Renal cortical epithelial cell (primary cell): ENCODE data around the gene KRT7. TPM values are rescaled to one million over a fixed set of nuclear protein-coding genes. Genes with fewer than 3 reads are reported as not detected.
A peak's percentile ranks its signal among the peaks of the same experiment; 100 is the strongest.
"Not testable (repeated sequence)": the region's sequence is repeated elsewhere in the genome, so short reads cannot be mapped to it uniquely, and the experiment has no call there.

Experiments
- DNase-seq: peaks from one replicate; pipeline ENCODE4 v3.0.0-alpha.2; 2011; ENCODE audit warnings: low read depth
- total RNA-seq: library from RNA; depleted of rRNA; stranded (reverse); fragments of >200 nt; gene quantifications from 2 replicates; pipeline ENCODE4 v1.2.3, GENCODE V29; 2014

Gene KRT7
- total RNA-seq, 1 donor from 2014 or later, result 124 TPM

DNA sequence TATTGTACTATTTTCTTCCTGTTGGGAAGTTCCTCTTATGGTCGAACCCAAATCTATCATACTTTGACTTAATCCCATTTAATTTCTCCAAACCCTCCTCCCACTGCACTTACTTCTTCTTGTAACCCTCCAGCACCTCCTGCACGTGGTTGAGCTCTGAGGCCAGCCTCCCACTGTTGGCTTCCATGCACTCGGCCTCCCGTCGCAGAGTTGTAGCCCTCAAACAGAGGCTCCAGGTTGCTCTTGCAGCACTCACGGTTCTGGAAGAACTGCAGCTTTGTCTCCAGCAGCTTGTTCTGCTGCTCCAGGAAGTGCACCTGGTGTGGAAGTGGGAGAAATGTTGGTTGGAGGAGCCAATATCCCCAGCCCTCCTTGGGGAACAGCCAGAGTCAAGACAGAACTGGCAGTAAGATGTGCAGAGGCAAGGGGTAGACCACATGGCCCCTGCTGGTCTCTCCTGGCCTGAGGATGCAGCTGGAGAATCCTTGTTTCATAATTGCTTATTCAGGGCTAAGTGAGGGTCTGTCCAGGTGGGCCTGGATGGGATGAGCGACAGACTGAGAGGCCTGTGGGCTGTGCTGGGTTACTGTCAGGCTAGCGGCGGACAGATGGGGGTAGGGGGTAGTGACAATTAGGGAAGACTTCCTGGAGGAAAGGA is 23.0 kb downstream of the KRT7 start:
- DNase-seq, result no peak

DNA sequence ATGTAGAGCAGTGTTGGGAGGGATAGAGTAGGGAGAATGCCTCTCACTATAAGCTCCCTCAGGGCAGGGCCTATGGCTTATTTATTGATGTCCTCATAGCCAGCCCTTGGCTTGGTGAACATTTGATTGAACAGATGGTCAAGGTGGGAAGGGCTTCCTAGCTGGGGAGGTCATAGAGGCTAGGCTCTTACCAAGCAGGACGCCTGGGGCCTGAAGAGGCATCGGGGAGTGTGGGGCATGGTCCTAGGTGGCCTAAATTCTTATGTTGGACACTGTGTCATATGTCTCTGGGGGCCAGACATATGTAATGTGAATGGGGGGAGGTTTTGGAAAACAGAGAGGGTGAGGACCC is 23.5 kb downstream of the KRT7 start:
- no peak for DNase-seq

DNA sequence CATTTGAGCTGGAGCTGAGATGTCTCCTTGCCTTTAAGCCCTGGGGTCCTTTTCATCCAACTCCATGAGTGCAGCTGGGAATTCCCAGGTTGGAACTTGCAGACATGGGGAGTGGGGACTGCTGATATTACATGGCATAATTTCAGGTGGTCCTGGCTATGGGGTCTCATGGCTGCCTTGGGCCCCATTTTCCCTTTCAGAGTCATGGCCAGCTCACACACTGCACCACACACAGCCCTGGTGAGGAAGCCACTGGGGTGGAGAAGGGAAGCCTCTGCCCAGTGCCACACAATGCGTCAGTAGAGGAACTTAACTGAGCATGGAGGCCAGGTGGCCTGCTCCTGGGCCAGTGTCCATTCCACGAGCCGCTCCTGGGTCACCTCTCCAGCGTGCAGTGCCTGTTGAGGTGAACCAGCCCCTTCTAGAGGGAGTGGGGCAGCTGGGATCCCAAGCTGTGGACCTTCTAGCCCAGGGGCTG is 24.1 kb downstream of the KRT7 start:
- DNase-seq, result no peak

DNA sequence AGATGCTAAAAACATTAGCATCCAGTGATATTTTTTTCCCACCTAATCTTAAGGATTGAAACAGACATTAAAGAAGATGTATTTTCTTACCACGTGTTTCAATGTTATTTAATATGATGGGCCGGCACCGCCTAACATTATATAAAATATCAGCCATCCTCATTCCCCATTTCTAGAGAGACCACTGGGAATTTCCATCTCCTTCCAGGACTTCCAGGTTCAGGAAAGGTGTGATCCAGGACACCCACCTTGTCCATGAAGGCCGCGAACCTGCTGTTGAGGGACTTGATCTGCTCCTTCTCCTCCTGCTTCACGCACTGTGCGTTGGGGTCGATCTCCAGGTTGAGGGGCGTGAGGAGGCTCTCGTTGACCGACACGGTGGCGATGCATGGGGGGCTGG is 24.9 kb downstream of the KRT7 start:
- DNase-seq, result not testable (repeated sequence)

GRCh38 chr12:52258335-52258901 is 25.4 kb downstream of the KRT7 start:
- DNase-seq, result no peak

DNA sequence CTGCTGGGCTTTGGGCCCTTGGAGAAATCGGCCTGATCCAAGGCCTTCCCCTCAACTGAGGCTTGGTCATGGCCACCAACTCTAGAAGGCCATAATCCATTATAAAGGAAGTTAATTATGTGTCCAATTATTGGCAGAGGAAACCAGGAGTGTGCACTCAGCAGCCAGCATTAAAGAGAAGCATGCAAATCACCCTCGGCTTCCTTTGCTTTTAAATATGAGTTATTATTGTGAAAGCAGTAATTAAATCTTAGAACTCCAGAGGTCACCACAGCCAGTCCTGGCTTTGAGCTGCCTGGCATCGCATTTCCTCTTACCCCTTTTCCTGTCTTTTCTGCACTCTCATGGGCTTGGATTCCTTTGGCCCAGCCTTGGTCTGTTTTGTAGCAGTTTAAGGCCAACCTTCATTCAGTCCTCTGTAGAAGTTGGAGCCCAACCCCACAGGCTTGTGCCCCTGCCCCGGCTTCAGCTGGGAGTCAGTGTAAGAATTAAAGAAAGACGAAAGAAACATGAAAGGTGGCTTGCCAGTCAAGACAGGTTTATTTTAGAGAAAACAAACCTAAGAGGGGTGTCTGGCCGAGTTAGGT is 26.7 kb downstream of the KRT7 start:
- DNase-seq, result no peak

DNA sequence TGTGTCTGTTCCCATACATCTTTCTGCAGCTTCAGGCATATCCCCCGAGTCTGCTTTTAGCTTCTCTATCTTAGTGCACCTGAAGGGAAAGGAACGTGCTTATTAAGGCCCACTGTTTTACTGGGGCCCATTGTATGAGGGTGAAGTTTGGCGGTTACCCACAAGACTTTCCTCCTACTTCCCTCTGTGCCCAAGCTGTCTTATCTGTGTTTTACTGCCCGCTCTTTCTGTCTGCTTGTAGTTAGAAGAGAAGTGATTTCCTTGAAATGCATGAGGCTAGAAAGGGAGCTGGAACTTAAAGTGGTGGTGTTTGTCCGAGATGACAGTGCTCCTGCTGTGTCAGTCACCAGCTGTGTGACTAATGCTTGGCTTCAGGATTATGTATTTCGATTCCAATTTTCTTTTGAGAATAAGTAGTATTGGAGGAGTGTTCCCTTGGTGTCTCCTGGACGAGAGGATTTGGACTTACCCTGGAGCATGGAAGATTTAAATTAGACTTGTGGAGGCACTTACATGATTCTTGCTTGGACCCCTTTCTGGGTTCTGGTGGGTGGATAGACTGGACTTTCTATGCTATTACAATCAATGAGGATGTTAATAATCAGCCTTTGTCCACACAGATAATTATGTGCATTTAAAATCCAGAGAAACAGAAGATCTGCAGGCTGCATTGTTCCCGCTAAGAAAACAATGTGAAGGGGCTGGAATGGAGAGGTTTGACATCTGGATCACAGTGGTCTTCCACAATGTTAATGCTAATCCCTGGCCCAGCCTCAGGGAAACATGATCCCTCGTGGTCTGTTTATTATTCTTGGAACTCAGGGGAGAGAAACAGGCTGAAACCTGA is 27.5 kb downstream of the KRT7 start:
- DNase-seq, result peak; percentile 29

- DNase-seq, result no peak
Measured at GRCh38 chr12:52261208-52261484, 28.1 kb downstream of the KRT7 start.

DNA sequence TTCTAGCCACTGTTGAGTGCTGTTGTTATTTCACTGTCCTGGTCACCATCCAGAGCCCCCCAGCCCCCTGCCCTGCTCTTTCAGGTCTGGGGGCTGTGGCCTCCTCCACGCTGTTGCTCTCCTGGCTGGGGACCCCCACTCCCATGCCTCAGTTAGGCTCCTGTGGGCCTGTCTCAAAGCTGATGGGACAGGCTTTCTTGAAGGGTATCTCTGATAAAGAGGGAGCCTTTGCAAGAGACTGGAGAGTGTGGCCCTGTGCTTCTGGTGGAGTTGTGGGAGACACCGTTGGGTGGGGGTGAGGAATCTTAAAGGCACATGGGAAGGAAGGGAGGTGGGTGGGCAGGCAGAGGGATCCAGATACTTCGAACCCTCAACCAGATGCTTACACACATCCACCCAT is 29.2 kb downstream of the KRT7 start:
- DNase-seq, result no peak

DNA sequence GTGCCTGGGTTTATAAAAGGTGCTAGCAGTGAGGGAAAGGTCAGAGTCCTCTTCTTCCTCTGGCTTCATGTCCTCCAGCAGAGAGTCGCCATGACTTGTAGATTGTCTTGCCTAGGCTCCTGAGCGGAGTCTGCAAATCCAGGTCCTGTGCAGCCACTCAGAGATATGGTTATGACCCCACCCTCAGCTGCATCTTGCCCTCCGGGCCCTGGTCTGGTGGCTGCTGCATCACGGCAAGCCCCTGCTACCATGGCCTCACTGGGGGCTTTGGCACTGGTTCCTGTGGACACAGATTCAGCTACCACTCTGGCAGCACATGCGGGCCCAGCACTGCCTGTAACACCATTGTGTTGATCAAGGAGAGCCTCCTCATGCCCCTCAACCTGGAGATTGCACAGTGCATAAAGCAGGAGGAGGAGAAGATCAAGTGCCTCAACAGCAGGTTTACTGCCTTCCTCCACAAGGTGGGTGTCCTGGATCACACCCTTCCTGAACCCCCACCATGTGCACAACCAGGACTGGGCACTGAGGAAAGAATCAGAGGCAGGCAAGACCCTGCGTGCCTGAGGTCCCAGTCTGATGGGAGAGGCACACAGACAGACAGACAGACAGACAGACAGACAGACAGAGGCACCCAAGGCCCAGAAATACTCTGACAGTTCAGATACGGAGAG is 30.9 kb downstream of the KRT7 start:
- DNase-seq, result no peak

DNA sequence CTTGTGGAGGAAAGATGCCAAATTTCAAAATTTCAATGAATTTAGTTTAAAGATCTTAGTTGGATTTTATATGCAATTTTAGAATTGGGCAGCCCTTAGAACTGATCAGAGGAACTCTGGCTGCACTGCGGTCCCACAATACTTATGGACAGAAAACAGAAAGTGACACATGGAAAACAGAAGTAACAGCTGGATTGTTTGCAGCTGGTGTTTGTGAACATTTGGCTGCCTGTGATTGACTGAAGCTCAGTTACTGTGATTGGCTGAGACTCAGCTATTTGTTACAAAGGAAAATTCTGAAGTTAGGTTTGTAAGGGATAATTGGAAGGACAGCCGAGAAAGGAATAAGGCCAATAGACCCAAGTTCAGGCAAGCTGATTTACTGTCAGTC is 31.4 kb downstream of the KRT7 start:
- no peak for DNase-seq

GRCh38 chr12:52266514-52266913 is 33.5 kb downstream of the KRT7 start:
- DNase-seq, result no peak

DNA sequence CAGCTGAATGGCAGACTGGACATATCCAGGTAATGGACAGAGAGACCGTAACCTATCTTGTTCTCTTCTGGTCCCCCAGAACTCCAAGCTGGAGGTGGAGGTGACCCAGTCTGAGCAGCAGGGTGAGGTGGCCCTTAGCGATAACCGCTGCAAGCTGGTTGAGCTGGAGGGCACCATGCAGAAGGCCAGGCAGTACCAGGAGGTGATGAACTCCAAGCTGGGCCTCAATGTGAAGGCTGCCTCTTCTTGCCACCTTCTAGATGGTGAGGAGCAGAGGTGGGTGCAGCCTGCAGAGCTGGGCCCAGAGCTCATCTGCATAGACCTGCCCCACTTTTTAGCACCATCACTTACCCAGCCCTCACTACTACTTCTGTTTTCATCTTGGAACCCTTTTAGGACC is 34.2 kb downstream of the KRT7 start:
- DNase-seq, result no peak

DNA sequence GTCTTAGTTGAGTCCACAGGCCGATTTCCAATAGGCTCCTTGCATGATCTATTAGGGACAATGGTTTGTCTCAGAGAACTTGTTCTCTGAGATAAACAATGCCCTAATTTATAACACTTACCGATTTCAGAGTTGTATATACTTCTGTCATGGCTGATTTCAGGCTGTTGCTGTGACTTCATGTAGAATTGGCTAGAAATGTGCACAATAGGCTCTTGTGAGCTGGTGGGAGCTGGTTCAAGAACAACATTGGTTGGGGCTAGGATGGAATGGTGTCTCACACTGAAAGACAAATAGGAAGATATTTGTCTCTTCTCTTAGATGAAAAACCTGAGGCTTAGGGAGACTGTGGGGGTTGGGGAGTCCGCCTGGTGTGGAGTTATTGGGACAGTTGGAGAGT is 34.7 kb downstream of the KRT7 start:
- DNase-seq, result no peak

- DNase-seq, result peak; percentile 48
Measured at GRCh38 chr12:52268212-52268611, 35.2 kb downstream of the KRT7 start.

DNA sequence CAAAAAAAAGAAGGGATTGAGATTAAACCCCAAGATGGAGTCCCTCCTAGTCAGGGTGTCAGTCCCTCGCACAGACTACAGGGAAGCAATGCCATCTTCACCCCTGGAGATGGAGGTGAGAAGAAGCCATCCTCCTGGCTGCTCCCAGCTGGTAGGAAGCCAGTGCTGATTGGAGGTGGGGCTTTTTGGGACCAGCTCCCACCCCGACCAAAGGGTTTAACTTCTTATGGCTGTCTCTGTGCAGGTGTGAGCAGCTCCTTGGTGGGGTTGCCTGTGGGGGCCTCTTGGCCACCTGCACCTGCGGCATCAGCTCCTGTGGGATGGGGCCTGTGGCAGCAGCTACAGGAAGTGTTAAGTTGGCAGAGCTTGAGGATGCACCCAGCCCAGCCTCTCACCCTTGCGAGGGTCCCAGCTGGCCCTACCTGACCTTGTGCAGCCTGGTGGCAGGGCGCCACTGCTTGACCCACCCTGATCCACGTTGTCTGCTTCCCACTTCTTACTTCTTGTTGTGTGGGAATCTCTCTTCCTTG is 37.6 kb downstream of the KRT7 start:
- DNase-seq, result no peak

GRCh38 chr12:52271158-52271557 is 38.1 kb downstream of the KRT7 start:
- peak; percentile 80 for DNase-seq

- DNase-seq, result no peak
Measured at GRCh38 chr12:52274521-52275120, 41.6 kb downstream of the KRT7 start, which contains the start of gene KRT86. Gene KRT86 (plus strand): TSS chr12:52274645. CDS start chr12:52301917, 27,272 bp downstream.

DNA sequence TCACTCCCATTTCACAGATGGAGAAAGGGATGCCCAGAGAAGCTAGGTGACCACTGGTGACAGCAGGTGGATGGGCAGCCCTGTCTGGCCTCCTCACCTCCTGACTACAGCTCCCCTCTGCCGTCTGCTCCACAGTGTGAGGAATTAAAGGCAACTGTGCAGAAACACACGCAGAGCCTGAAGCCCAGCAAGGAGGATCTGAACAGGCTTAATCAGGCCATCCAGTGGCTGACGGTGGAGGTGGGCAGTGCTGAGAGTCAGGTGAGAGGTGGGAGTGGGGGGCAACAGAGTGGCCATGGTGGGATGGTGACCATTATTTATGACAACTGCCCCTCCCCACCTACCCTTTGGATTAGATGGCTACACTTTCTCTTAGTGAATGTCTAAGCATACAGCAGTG is 42.6 kb downstream of the KRT7 start:
- DNase-seq, result no peak

DNA sequence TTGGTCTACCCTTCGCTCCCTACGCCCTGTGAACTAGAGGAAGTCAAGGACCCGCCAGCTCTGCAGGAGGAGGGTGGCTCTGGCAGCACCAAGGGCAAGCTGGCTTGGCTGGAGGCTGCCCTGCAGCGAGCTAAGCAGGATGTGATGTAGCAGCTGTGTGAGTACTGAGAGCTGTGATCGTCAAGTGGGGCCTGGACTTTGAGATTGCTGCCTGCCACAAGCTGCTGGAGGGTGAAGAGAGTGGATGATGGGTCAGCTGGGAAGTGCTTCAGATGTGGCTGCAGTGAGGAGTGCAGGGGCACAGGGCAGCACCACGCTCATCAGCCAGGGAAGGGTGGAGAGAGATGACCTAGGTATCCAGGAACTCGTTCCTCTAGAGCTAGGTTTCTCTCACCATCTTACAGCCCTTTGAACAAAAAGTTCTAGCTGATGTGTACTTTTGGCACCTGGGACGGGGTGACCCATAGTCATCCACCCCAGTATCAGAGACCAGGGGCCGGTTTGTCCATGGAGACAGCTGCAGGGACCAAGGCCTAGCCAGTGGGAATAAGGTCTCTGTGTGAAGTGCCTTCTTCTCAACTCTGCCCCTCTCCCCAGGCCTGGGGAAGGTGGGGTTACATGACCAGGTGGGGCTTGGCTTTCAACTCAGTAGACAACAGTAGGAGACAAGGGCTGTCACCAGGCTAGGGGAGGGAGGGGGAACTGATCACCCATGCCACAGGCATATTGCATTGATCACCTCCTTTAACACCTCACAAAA is 44.6 kb downstream of the KRT7 start:
- DNase-seq, result peak; percentile 55
